ENCODE data around the gene TRIM24. TPM values are rescaled to one million over a fixed set of nuclear protein-coding genes. Genes with fewer than 3 reads are reported as not detected.

Gene TRIM24
- total and polyA plus RNA-seq, 10 donors = 5.2 to 22.3 (median 15.3) TPM

- TF ChIP-seq POLR2AphosphoS5 (IDR thresholded peaks at IDR 0.05) (no peak), CTCF (IDR thresholded peaks at IDR 0.05 in 8 of 11, conservative IDR thresholded peaks at IDR 0.05 in 3 of 11) (no peak), POLR2A (IDR thresholded peaks at IDR 0.05) (no peak)
- Histone ChIP-seq H3K36me3 (no peaks in the 10 kb centered on the region), H3K27me3 (replicated peaks in 1 of 7) (no peaks in the 10 kb centered on the region), H3K9me3 (peaks cover 0 to 5% (median 0%) of the 10 kb centered on the region in 8 donors), H3K4me1 (no peaks in the 10 kb centered on the region), H3K4me3 (no peak overlapping the region), H3K27ac (no peak overlapping the region)
- 91 to 97% (median 93%) methylated on average over 6 of the region's 6 CpGs for WGBS, 5 donors
- DNase-seq = no peak
- intact Hi-C loops (cut with DNase I; ENCODE audit: low total_unique reads) = no loop called here
These were observed 156.0 kb downstream of the TRIM24 start for GRCh38 chr7:138616085-138616484.

GRCh38 chr7:138618506-138618905 lies 158.4 kb downstream of the TRIM24 start:
- no peaks in the 10 kb centered on the region for H3K4me1 ChIP-seq
- no peaks in the 10 kb centered on the region for H3K27me3 ChIP-seq (replicated peaks in 1 of 7)
- TF ChIP-seq POLR2A (IDR thresholded peaks at IDR 0.05) (no peak), POLR2AphosphoS5 (IDR thresholded peaks at IDR 0.05) (no peak), CTCF (IDR thresholded peaks at IDR 0.05 in 8 of 11, conservative IDR thresholded peaks at IDR 0.05 in 3 of 11) (no peak)
- H3K27ac ChIP-seq = no peak overlapping the region
- intact Hi-C loops (cut with DNase I; ENCODE audit: low total_unique reads) = no loop called here
- H3K4me3 ChIP-seq = no peak overlapping the region
- H3K36me3 ChIP-seq = no peaks in the 10 kb centered on the region
- no peaks in the 10 kb centered on the region for H3K9me3 ChIP-seq
- 90 to 97% (median 93%) methylated on average over 10 of the region's 10 CpGs for WGBS, 5 donors
- DNase-seq = no peak

GRCh38 chr7:138618933-138619332 lies 158.9 kb downstream of the TRIM24 start:
- peaks cover 0 to 4% (median 0%) of the 10 kb centered on the region in 7 donors for H3K27me3 ChIP-seq (replicated peaks in 1 of 7)
- intact Hi-C loops (cut with DNase I; ENCODE audit: low total_unique reads) = no loop called here
- no peaks in the 10 kb centered on the region for H3K36me3 ChIP-seq
- H3K9me3 ChIP-seq = no peaks in the 10 kb centered on the region
- no peak overlapping the region for H3K4me3 ChIP-seq
- TF ChIP-seq CTCF (IDR thresholded peaks at IDR 0.05 in 8 of 11, conservative IDR thresholded peaks at IDR 0.05 in 3 of 11) (no peak), POLR2A (IDR thresholded peaks at IDR 0.05) (no peak), POLR2AphosphoS5 (IDR thresholded peaks at IDR 0.05) (no peak)
- H3K4me1 ChIP-seq = no peaks in the 10 kb centered on the region
- DNase-seq = no peak
- no peak overlapping the region for H3K27ac ChIP-seq

- 78 to 96% (median 92%) methylated on average over 1 of the region's 1 CpG for WGBS, 5 donors
- no peak overlapping the region for H3K4me3 ChIP-seq
- no peaks in the 10 kb centered on the region for H3K9me3 ChIP-seq
- TF ChIP-seq POLR2A (IDR thresholded peaks at IDR 0.05) (no peak), CTCF (IDR thresholded peaks at IDR 0.05 in 8 of 11, conservative IDR thresholded peaks at IDR 0.05 in 3 of 11) (no peak), POLR2AphosphoS5 (IDR thresholded peaks at IDR 0.05) (no peak)
- H3K27me3 ChIP-seq (replicated peaks in 1 of 7) = peaks cover 0 to 5% (median 0%) of the 10 kb centered on the region in 7 donors
- H3K27ac ChIP-seq = no peak overlapping the region
- H3K36me3 ChIP-seq = no peaks in the 10 kb centered on the region
- DNase-seq = no peak
- intact Hi-C loops (cut with DNase I; ENCODE audit: low total_unique reads) = no loop called here
- H3K4me1 ChIP-seq = peaks cover 4 to 20% (median 17%) of the 10 kb centered on the region in 6 donors
These were observed 162.8 kb downstream of the TRIM24 start for GRCh38 chr7:138622841-138623240.

Measured in spleen (tissue), 11 donors.